Activated T-cell treated with anti-CD3 and anti-CD28 coated beads, Interleukin-2, amount 50 U/mL, for 72 hours (primary cell): ENCODE results near the gene TCF25. TPM values are rescaled to one million over a fixed set of nuclear protein-coding genes. Genes with fewer than 3 reads are reported as not detected.

ENCODE experiments used
- ATAC-seq, 2 donors: fragments of 150-1000 bp; cut with Tn5 transposase; replicated peaks in 1 of 2; 2 replicates each; pipeline ENCODE4 v1.10.0; 2021; ENCODE audit warnings: moderate library complexity in 2 of 2, mild to moderate bottlenecking in 1 of 2
- DNase-seq, 2 donors: peaks; one replicate each; pipeline ENCODE4 v3.0.0; 2021 to 2022; ENCODE audit warnings: mixed read lengths in 1 of 2
- H3K27ac Mint-ChIP-seq: one replicate; pipeline ENCODE4 v1.8.0; 2022; ENCODE audit warnings: mild to moderate bottlenecking, moderate library complexity, mixed read lengths
- H3K27me3 Mint-ChIP-seq: one replicate; pipeline ENCODE4 v1.8.0; 2022; ENCODE audit warnings: low read depth, mixed read lengths
- H3K36me3 Mint-ChIP-seq, 2 donors: one replicate each; pipeline ENCODE4 v1.8.0; 2022; ENCODE audit warnings: mixed read lengths in 2 of 2, mild to moderate bottlenecking in 1 of 2; ENCODE audit not compliant: insufficient read depth in 2 of 2
- H3K4me1 Mint-ChIP-seq: one replicate; pipeline ENCODE4 v1.8.0; 2022; ENCODE audit warnings: low read depth, mixed read lengths
- H3K4me3 Mint-ChIP-seq, 2 donors: one replicate each; pipeline ENCODE4 v1.8.0; 2022; ENCODE audit warnings: mild to moderate bottlenecking in 2 of 2, mixed read lengths in 2 of 2, moderate library complexity in 2 of 2
- H3K9me3 Mint-ChIP-seq, 2 donors: one replicate each; pipeline ENCODE4 v1.8.0; 2022; ENCODE audit warnings: mixed read lengths in 2 of 2
- total RNA-seq, 2 donors: library from RNA; stranded (reverse); gene quantifications; one replicate each; pipeline ENCODE4 v1.2.3, GENCODE V29; 2022

The TCF25 gene
- total RNA-seq, 2 donors from 2014 or later, result 167 to 195 TPM

DNA sequence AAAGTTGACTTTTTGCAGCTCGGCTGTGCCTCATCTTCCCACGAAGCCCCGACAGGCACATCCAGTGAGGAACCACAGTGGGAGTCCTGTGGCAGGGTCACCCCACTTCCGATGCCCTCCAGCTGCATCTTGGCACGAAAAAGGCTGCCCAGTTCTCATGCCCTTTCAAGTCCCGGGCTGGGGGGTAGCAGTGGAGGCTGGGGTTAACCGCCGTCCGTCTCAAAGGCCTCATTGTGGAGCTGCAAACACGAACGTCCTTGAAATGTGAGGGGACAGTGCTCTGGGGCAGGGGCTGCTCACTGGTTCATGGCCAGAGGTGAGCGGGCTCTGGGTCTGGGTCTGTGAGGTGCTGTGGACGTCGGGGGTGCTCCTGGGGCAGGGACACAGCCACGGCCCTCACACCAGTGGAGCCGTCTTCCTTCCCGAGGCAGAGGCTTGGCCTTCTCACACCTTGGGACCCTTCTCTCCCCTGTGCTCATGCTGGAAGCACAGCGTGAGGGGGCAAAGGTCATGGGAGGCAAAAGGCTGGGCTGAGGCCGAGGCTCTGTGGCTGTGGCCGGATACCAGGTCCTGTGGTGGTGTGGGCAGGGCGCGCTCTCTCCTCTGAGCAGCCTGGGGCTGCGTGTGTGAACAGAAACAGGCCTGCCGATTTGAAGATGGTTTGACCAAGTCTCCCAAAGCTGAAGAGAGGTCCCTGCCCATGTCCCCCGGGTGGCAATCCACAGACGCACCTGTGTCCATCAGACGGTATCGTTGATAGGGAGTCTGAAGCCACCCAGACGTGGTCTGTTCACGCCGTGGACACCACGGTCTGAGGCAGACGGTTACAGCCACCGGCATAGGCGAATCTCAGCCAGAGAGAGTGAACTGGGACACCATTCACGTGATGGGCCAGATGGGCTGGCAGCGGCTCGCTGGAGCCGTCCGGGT lies 42.2 kb downstream of the TCF25 start:
- ATAC-seq, result no peak
- Mint-ChIP-seq H3K27me3 (peaks cover 18% of the 10 kb centered on the region), H3K4me3 (no peak overlapping the region)

DNA sequence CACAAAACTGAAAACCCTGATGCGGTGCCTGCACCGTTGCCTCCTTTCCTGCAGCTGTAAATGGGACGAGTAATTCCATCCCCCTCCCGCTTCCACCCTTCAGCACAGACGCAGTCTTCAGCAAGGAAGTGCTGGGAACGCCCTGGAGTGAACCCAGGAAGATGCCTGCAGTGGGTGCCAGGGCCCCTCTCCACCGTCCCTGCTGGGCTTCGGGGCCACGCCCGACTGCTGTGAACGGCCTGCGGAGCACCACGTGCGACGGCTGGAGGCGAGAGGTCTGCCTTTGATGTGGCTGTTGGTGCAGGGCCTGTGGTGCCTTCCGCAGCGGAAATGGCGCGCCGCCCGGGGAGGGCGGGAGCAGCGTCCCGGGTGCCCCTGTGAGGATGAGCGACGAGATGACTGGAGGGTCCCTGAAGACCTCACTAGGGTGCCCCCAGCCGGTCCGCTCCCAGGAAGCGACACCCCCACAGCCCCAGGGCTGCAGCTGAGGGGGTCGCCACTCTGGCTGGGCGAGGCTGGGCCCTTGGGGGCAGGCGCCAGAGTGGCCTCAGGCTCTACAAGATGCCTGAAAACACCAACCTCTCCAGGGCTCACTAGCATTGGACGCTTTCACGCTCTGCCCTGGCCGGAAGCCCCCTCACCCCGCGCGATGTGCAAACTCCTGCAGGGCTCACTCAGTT lies 44.5 kb downstream of the TCF25 start:
- ATAC-seq (peak; percentile 77 to 81), DNase-seq (peak; percentile 87 to 89)
- Mint-ChIP-seq H3K4me1 (peaks cover 47% of the 10 kb centered on the region), H3K27ac (no peak overlapping the region), H3K27me3 (peaks cover 31% of the 10 kb centered on the region), H3K36me3 (peaks cover 2 to 6% of the 10 kb centered on the region in 2 donors), H3K4me3 (peak overlapping the region; percentile 65 to 79), H3K9me3 (peaks cover 0 to 5% of the 10 kb centered on the region in 2 donors)

More for the DNA sequence above, 42.2 kb downstream of the TCF25 start:
- H3K9me3 Mint-ChIP-seq, result peaks cover 0 to 5% of the 10 kb centered on the region in 2 donors
- no peak overlapping the region for H3K27ac Mint-ChIP-seq
- DNase-seq, result no peak
- H3K4me1 Mint-ChIP-seq, result peaks cover 31% of the 10 kb centered on the region
- H3K36me3 Mint-ChIP-seq, result peaks cover 6 to 9% of the 10 kb centered on the region in 2 donors

DNA sequence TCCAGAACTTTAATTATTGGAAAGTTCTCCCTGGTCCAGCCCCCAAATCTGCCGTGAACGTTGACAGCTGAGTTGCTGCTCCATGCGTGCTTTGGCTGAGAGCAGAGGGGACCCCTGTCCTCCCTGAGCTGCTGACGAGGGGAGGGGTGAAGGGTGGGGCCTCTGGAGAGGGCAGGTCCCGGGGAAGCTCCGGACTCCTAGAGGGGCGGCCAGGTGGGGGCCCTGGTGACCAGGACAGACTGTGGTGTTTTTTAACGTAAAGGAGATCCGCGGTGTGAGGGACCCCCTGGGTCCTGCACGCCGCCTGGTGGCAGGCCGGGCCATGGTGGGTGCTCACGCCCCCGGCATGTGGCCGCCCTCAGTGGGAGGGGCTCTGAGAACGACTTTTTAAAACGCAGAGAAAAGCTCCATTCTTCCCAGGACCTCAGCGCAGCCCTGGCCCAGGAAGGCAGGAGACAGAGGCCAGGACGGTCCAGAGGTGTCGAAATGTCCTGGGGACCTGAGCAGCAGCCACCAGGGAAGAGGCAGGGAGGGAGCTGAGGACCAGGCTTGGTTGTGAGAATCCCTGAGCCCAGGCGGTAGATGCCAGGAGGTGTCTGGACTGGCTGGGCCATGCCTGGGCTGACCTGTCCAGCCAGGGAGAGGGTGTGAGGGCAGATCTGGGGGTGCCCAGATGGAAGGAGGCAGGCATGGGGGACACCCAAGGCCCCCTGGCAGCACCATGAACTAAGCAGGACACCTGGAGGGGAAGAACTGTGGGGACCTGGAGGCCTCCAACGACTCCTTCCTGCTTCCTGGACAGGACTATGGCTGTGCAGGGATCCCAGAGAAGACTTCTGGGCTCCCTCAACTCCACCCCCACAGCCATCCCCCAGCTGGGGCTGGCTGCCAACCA lies 45.3 kb downstream of the TCF25 start, which contains the start of gene MC1R:
Gene MC1R, plus strand, starts transcription at position 410 of the 895 bp plus-strand sequence. Its CDS starts 397 bp downstream, at position 807.
- Mint-ChIP-seq H3K4me3 (peak within 1 kb of the TSS; percentile 65 to 79), H3K4me1 (peaks cover 47% of the 10 kb centered on the region), H3K27me3 (peaks cover 31% of the 10 kb centered on the region), H3K9me3 (peaks cover 0 to 5% of the 10 kb centered on the region in 2 donors), H3K27ac (no peak within 1 kb of the TSS), H3K36me3 (peaks cover 0 to 6% of the 10 kb centered on the region in 2 donors)
- peak; percentile 48 to 54 for DNase-seq
- ATAC-seq, result peak; percentile 13 to 17

DNA sequence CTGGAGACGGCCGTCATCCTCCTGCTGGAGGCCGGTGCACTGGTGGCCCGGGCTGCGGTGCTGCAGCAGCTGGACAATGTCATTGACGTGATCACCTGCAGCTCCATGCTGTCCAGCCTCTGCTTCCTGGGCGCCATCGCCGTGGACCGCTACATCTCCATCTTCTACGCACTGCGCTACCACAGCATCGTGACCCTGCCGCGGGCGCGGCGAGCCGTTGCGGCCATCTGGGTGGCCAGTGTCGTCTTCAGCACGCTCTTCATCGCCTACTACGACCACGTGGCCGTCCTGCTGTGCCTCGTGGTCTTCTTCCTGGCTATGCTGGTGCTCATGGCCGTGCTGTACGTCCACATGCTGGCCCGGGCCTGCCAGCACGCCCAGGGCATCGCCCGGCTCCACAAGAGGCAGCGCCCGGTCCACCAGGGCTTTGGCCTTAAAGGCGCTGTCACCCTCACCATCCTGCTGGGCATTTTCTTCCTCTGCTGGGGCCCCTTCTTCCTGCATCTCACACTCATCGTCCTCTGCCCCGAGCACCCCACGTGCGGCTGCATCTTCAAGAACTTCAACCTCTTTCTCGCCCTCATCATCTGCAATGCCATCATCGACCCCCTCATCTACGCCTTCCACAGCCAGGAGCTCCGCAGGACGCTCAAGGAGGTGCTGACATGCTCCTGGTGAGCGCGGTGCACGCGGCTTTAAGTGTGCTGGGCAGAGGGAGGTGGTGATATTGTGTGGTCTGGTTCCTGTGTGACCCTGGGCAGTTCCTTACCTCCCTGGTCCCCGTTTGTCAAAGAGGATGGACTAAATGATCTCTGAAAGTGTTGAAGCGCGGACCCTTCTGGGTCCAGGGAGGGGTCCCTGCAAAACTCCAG lies 46.4 kb downstream of the TCF25 start:
- DNase-seq, result no peak
- Mint-ChIP-seq H3K4me3 (peak overlapping the region in 1 of 2 donors; percentile 43), H3K9me3 (no peaks in the 10 kb centered on the region), H3K27ac (no peak overlapping the region), H3K36me3 (no peaks in the 10 kb centered on the region), H3K27me3 (peaks cover 37% of the 10 kb centered on the region), H3K4me1 (peaks cover 47% of the 10 kb centered on the region)
- ATAC-seq, result no peak

DNA sequence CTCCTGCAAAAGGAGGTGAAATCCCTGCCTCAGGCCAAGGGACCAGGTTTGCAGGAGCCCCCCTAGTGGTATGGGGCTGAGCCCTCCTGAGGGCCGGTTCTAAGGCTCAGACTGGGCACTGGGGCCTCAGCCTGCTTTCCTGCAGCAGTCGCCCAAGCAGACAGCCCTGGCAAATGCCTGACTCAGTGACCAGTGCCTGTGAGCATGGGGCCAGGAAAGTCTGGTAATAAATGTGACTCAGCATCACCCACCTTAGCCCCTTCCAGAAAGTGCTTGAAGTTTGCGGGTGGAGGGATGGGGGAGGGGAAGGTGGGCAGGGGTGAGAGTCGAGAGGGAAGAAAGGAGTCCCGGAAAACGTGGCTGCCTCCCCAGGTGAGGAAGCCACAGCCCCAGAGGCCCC lies 47.3 kb downstream of the TCF25 start:
- Mint-ChIP-seq H3K4me1 (peaks cover 54% of the 10 kb centered on the region), H3K9me3 (no peaks in the 10 kb centered on the region), H3K27me3 (peaks cover 43% of the 10 kb centered on the region), H3K36me3 (no peaks in the 10 kb centered on the region), H3K4me3 (peak overlapping the region; percentile 25 to 84), H3K27ac (no peak overlapping the region)
- ATAC-seq (no peak), DNase-seq (no peak)

DNA sequence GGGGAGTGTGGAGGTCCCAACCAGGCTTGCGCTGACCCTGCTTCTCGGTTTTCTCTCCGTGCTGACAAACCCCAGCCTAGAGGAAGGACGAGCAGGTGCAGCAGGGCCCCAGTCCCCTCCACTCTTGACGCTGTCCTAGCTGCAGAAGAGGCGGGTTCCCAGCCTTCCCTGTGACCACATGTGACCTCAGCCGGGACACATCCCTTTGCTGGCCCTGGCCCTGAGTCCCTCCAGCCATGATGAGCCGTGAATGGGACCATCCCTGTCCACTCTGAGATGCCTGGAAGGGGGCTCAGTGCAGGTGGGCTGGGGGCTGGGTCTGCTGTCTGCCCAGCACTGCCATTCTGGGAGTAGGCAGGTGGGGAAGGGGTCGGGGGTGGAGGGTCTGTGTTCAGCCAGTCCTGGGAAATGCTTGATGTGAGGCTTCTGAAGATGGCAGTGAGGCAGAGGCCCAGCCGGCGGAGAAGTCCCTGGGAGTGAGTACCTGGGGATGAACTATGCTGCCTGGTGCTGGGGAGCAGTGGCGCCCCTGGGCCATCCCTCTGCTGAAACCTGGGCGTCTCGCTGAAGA lies 47.8 kb downstream of the TCF25 start:
- no peak for ATAC-seq
- Mint-ChIP-seq H3K9me3 (no peaks in the 10 kb centered on the region), H3K27me3 (peaks cover 43% of the 10 kb centered on the region), H3K27ac (no peak overlapping the region), H3K4me3 (peak overlapping the region; percentile 84 to 86), H3K36me3 (no peaks in the 10 kb centered on the region), H3K4me1 (peaks cover 54% of the 10 kb centered on the region)
- DNase-seq, result no peak

DNA sequence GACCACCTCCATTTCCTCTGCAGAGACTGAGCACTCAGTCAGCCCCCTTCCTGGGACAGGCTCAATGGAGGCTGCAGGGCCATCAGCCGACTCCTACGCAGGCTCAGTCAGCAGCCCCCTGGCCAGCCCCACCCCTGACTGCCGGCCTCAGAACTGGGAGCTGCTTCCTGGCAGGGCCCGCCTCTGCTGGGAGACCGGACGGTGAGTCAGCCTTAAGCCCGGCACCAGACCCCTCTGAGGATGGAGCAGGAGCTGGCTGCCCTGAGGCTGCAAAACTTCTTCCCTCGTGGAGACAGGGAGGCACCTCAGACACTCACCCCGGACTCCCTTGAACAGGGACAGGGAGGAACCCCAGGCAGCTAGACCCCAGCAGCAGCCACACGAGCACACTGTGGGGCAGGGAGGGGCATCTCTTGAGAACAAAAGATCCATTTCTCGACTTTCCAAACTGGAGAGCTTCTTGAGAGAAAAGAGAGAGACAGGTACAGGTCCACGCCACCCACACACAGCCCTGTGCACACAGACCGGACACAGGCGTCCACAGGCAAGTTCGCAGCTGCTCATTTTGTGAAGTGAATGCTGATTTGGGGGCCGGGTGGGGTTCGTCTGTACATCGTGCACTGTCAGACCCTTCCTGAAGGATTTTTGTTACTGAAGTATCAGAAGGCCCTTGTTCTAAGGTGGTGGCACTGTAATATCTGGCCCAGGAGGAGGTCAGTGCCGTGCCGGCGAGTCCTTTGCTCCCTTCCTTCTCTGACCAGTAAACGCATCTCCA lies 48.5 kb downstream of the TCF25 start:
- DNase-seq, result peak; percentile 36 to 43
- Mint-ChIP-seq H3K27ac (no peak overlapping the region), H3K4me3 (peak overlapping the region; percentile 84 to 86), H3K4me1 (peaks cover 54% of the 10 kb centered on the region), H3K9me3 (no peaks in the 10 kb centered on the region), H3K36me3 (no peaks in the 10 kb centered on the region), H3K27me3 (peaks cover 43% of the 10 kb centered on the region)
- ATAC-seq, result peak in 1 of 2 donors; percentile 11

DNA sequence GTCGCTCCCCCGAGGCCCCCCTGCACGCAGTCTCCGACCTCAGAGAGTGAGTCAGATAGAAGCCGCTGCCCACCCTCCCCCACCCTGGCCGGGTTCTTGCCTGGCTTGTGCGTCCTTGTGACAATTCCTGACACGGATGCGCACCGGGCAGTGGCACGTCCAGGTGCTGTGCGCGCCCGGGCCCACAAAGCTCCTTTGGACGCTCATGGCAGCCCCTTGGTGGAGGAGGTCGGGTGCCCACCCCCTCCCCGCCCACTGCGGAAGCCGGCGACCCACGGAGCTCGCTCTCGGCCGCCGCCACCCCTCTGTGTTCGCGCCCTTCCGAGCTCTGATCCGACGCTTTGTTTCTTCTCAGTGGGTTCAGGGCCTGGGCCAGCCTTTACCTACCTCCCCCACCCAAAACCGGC lies 49.1 kb downstream of the TCF25 start:
- no peaks in the 10 kb centered on the region for H3K36me3 Mint-ChIP-seq
- peak overlapping the region; percentile 84 to 86 for H3K4me3 Mint-ChIP-seq
- H3K27me3 Mint-ChIP-seq, result peaks cover 44% of the 10 kb centered on the region
- ATAC-seq (peak; percentile 2 to 5), DNase-seq (peak; percentile 51)
- H3K27ac Mint-ChIP-seq, result no peak overlapping the region
- peaks cover 51% of the 10 kb centered on the region for H3K4me1 Mint-ChIP-seq
- no peaks in the 10 kb centered on the region for H3K9me3 Mint-ChIP-seq

DNA sequence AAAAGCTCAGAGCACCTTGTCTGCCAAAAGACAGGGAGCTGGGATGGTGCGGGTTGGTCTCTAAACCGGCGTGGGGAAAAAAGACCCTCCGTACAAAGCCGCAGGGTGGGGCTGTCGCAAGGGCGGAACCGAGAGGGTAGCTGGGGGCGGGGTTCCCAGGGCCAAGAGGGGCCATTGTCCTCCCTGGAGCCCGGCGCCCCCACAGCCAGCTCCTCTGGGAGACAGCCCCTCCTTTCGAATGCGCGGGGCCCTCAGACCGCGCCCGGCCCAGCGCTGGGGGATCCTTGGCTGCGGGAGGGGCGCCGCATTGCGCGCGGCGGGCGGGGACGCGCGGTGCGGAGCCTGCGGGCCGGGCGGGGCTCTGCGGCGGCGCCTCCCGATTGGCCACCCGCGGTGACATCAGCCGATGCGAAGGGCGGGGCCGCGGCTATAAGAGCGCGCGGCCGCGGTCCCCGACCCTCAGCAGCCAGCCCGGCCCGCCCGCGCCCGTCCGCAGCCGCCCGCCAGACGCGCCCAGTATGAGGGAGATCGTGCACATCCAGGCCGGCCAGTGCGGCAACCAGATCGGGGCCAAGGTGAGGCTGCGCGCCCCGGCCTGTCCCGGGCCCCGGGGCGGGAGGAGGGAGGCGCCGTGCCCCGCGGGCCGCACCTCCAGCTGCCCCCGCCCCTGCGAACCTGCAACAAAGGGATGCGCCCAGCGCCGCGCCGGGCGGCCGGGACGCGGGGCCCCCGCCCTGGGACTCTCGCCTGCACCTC lies 49.7 kb downstream of the TCF25 start, which contains the start of gene TUBB3:
Gene TUBB3, plus strand, starts transcription at position 459 of the 756 bp plus-strand sequence. Its CDS starts 60 bp downstream, at position 519.
- H3K27me3 Mint-ChIP-seq, result peaks cover 49% of the 10 kb centered on the region

DNA sequence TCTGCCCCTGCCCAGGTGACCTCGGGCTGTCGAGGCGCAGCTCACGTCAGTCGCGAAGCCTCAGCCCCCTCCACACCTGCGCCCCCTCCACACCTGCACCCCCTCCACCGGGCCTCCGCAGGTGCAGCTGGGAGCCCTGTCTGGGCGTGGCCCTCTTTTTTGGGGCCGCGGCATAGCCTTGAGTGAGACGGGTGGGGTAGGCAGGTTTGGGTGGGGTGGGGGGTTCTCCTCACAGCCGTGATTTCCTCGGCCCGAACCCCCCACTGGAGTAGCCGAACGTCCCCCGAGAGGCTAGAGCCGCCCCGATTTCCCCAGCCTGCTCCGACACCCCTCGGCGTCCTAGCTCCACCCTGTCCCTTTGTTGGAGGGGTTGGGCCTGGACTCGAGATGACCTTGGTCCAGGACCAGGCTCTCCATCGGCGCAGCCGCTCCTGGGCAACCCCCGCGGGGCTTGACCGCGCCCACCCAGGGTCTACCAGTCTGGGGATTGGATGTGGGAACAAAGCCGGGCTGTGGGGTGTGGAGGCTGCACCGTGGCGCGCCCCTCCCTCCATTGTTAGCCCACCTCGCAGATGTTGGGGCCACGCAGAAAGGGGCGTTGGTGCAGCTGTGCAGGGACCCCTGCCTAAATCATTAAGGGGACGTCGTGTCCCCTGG lies 50.4 kb downstream of the TCF25 start:
- DNase-seq (no peak), ATAC-seq (no peak)
- Mint-ChIP-seq H3K36me3 (no peaks in the 10 kb centered on the region), H3K4me3 (peak overlapping the region; percentile 39 to 44), H3K27me3 (peaks cover 46% of the 10 kb centered on the region), H3K9me3 (no peaks in the 10 kb centered on the region), H3K27ac (no peak overlapping the region), H3K4me1 (peaks cover 40% of the 10 kb centered on the region)

More for the DNA sequence above, 49.7 kb downstream of the TCF25 start, which contains the start of gene TUBB3:
- Mint-ChIP-seq H3K9me3 (no peaks in the 10 kb centered on the region), H3K27ac (no peak within 1 kb of the TSS), H3K4me1 (peaks cover 46% of the 10 kb centered on the region), H3K36me3 (no peaks in the 10 kb centered on the region), H3K4me3 (peak within 1 kb of the TSS; percentile 84 to 86)
- DNase-seq, result peak; percentile 73 to 74
- ATAC-seq, result peak; percentile 53 to 57
